Measurements from ENCODE around the gene AVP.

DNA sequence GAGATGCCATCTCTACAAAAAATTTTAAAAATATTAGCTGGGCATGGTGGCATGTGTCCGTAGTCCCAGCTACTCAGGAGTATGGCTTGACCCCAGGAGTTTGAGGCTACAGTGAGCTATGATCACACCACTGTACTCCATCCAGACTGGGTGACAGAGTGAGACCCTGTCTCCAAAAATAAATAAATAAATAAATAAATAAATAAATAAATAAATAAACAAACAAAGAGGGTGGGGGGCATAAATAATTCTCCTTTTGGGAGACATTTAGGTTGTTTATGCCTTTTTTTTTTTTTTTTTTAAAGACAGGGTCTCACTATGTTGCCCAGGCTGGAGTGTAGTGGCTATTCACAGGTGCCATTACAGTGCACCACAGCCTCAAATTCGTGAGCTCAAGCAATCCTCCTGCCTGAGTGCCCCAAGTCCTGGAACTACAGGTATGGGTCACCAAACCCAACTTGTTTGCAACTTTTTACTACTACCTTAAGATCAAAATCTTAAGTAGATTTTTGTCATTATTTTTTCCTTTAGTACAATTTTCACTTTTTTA, 45.6 kb upstream of the AVP start:
- TF ChIP-seq, protein P1, sequence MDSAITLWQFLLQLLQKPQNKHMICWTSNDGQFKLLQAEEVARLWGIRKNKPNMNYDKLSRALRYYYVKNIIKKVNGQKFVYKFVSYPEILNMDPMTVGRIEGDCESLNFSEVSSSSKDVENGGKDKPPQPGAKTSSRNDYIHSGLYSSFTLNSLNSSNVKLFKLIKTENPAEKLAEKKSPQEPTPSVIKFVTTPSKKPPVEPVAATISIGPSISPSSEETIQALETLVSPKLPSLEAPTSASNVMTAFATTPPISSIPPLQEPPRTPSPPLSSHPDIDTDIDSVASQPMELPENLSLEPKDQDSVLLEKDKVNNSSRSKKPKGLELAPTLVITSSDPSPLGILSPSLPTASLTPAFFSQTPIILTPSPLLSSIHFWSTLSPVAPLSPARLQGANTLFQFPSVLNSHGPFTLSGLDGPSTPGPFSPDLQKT (CRISPR knock-in tag; IDR thresholded peaks at IDR 0.05; ENCODE audit: borderline replicate concordance) = no peak
- TF ChIP-seq MLLT10 (CRISPR knock-in tag; IDR thresholded peaks at IDR 0.05) (no peak), RAD21 (CRISPR knock-in tag; IDR thresholded peaks at IDR 0.05) (no peak), DPF2 (CRISPR knock-in tag; IDR thresholded peaks at IDR 0.05; ENCODE audit: borderline replicate concordance, low read depth) (no peak), NFATC3 (CRISPR knock-in tag; IDR thresholded peaks at IDR 0.05) (no peak), FOXJ3 (CRISPR knock-in tag; IDR thresholded peaks at IDR 0.05; ENCODE audit: borderline replicate concordance) (no peak), ZNF777 (CRISPR knock-in tag; IDR thresholded peaks at IDR 0.05) (no peak), EP300 (IDR thresholded peaks at IDR 0.05; ENCODE audit: low read depth in 2 of 2, low read length in 2 of 2) (no peak), EP300 (CRISPR knock-in tag; IDR thresholded peaks at IDR 0.05; ENCODE audit: borderline replicate concordance) (no peak), ZFP1 (CRISPR knock-in tag; IDR thresholded peaks at IDR 0.05) (no peak)
- TF ChIP-seq, protein P2, sequence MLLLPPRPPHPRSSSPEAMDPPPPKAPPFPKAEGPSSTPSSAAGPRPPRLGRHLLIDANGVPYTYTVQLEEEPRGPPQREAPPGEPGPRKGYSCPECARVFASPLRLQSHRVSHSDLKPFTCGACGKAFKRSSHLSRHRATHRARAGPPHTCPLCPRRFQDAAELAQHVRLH (CRISPR knock-in tag; IDR thresholded peaks at IDR 0.05; ENCODE audit: borderline replicate concordance, low read depth) = no peak
- TF ChIP-seq, protein P3, sequence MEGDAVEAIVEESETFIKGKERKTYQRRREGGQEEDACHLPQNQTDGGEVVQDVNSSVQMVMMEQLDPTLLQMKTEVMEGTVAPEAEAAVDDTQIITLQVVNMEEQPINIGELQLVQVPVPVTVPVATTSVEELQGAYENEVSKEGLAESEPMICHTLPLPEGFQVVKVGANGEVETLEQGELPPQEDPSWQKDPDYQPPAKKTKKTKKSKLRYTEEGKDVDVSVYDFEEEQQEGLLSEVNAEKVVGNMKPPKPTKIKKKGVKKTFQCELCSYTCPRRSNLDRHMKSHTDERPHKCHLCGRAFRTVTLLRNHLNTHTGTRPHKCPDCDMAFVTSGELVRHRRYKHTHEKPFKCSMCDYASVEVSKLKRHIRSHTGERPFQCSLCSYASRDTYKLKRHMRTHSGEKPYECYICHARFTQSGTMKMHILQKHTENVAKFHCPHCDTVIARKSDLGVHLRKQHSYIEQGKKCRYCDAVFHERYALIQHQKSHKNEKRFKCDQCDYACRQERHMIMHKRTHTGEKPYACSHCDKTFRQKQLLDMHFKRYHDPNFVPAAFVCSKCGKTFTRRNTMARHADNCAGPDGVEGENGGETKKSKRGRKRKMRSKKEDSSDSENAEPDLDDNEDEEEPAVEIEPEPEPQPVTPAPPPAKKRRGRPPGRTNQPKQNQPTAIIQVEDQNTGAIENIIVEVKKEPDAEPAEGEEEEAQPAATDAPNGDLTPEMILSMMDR (CRISPR knock-in tag; IDR thresholded peaks at IDR 0.05) = no peak
- TF ChIP-seq, protein P4, sequence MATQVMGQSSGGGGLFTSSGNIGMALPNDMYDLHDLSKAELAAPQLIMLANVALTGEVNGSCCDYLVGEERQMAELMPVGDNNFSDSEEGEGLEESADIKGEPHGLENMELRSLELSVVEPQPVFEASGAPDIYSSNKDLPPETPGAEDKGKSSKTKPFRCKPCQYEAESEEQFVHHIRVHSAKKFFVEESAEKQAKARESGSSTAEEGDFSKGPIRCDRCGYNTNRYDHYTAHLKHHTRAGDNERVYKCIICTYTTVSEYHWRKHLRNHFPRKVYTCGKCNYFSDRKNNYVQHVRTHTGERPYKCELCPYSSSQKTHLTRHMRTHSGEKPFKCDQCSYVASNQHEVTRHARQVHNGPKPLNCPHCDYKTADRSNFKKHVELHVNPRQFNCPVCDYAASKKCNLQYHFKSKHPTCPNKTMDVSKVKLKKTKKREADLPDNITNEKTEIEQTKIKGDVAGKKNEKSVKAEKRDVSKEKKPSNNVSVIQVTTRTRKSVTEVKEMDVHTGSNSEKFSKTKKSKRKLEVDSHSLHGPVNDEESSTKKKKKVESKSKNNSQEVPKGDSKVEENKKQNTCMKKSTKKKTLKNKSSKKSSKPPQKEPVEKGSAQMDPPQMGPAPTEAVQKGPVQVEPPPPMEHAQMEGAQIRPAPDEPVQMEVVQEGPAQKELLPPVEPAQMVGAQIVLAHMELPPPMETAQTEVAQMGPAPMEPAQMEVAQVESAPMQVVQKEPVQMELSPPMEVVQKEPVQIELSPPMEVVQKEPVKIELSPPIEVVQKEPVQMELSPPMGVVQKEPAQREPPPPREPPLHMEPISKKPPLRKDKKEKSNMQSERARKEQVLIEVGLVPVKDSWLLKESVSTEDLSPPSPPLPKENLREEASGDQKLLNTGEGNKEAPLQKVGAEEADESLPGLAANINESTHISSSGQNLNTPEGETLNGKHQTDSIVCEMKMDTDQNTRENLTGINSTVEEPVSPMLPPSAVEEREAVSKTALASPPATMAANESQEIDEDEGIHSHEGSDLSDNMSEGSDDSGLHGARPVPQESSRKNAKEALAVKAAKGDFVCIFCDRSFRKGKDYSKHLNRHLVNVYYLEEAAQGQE (IDR thresholded peaks at IDR 0.05; ENCODE audit: borderline replicate concordance in 1 of 2, low read depth in 1 of 2, low read length in 2 of 2) = no peak
- TF ChIP-seq, protein P5, sequence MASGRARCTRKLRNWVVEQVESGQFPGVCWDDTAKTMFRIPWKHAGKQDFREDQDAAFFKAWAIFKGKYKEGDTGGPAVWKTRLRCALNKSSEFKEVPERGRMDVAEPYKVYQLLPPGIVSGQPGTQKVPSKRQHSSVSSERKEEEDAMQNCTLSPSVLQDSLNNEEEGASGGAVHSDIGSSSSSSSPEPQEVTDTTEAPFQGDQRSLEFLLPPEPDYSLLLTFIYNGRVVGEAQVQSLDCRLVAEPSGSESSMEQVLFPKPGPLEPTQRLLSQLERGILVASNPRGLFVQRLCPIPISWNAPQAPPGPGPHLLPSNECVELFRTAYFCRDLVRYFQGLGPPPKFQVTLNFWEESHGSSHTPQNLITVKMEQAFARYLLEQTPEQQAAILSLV (CRISPR knock-in tag; IDR thresholded peaks at IDR 0.05; ENCODE audit: borderline replicate concordance) = no peak

All from HepG2 (cell line).